LNCAP (cell line): ENCODE measurements around the gene TMTC1.

Experiments
- CTCF ChIP-seq: fragments of 450-650 bp; IDR thresholded peaks from 2 replicates; pipeline ENCODE4 v1.5.1; 2017; ENCODE audit warnings: mild to moderate bottlenecking

TMTC1 gene

DNA sequence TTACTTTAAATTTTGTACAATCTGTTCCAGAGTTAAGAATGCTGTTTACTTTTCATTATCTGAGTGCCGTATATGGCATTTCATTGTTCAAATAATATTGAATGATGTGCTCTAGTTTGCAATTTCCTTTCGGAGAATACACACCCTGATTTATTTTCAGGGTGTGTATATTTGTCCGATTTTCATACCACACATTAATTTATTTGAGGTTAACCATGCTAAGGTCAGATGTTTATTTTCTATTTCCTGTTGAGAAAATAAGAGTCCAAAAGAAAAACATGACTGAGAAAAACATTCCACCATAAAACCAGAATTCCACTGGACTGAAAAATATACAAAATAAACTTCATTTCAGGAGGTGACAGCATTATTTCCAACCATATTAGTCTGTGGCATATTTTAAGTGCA is 222.1 kb downstream of the TMTC1 start:
- no peak for TF ChIP-seq CTCF

DNA sequence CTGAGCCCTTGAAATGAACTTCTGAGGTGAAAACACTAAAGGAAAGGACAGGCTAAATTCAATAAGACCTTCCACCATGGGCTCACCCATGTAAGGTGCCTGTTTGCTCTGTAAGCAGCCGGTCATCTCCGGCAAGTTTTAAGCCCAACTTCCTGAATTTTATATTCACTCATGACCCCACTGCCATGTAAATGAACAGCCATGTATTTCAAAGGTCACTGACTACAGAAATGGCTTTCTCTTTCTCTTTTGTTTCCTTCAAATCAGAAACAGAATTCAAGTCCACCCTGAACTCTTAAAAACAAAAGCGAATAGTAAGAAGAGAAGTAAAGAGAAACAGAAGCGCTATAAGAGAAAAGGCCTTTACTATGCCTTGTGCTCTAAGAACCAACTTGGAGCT is 224.5 kb downstream of the TMTC1 start:
- TF ChIP-seq CTCF = no peak

DNA sequence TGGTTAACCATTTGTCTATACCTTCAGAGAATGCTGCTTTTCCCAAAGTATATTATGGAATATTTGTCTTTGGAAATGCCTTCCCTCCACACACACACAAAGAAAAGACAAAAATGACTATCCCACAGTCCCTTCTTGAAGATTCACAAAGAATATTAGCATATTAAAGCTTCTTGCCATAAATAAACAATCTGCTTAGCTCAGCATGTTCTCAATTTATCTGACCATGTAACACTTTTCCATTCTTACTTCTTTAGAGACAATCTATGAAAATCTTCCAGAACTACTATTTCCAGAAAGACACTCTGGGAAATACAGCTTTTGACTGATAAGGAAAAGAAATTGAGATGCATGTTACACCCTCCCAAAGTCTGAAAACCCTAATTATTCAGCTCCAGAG is 227.4 kb downstream of the TMTC1 start:
- no peak for TF ChIP-seq CTCF

DNA sequence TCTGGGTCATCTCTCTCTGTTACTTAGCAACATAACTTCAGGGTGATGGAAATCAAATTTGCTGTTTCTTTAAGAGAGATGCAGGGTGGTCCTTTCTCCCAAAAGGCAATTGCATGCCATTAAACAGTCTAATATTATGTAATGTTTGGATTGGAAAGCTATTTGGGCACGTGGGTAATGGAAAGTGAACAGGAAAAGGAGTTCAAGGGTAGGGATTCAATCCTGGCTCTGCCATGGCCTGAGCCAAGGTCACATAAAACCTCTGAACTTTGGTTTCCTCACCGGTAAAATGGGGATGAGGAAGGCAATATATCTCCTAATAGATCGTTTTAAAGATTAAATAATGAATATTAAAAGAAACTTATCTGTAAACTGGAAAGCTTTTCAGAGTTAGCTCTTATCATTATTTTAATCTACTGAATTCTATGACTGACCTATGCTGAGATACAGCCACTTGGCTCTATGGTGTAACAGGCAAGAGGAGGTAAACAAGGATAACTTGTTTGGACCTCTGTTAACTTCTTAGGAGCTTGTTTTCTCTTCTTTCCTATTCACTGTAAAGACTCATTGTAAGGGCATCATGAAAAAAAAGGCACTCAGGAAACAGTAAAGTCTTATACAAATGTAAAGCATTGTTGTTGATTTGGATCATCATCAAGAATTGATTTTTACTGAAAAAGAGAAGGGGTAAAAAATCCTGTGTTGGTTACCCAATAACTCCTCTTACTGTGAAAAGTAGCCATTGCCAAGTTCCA is 230.6 kb downstream of the TMTC1 start:
- no peak for TF ChIP-seq CTCF

GRCh38 chr12:29552324-29552927 is 231.3 kb downstream of the TMTC1 start:
- TF ChIP-seq CTCF = peak; percentile 94

DNA sequence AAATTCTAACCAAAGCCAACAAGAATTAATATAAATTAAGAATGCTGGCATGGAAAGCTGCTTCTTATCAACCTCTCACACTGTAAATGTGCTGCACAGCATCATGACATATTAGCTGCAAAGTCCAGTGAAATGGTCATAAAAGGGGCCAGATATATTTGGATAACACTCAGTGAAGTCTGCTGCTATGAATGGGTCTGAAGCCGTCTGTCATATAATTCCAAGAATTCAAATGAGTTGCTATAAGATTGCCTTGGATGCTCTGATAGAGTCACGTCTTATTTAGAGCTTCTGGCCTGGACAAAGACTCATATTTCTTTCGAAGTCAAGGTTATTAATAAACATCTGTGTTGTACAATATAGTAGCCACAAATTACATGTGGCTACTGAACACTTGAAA is 231.9 kb downstream of the TMTC1 start:
- no peak for TF ChIP-seq CTCF

DNA sequence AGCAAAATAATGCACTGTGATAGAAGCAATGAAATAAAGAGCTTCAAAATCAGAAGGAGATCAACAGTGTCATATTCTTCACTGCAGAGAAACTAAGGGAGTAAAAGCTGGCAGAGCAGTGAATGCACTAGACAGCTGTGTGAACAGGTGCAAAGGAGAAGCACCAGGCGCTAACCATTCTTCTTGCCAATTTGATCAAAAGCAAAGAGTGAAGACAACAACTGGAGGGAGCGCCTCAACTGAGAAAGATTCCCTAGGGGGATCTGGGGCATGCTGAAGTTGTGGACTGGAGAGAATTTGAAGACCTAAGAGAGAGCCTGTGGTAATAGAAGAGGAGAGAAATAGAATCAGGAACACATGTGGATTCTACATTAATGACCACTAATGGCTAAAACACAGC is 235.9 kb downstream of the TMTC1 start:
- no peak for TF ChIP-seq CTCF
